ENCODE data around the gene DPEP1. TPM values are rescaled to one million over a fixed set of nuclear protein-coding genes. Genes with fewer than 3 reads are reported as not detected.

DPEP1 gene
- total RNA-seq, 2 experiments from 2014 or later: not detected

- ChIA-PET POLR2A (interaction anchor here (0.6 to 1.0 kb wide), 3 partner anchors 13 to 289 kb away, joined by 3 to 5 read pairs (median 4); no protein-coding TSS in a partner anchor), CTCF (interaction anchor here (0.7 to 2.5 kb wide), 5 partner anchors 10 to 286 kb away, joined by 3 to 12 read pairs (median 3); no protein-coding TSS in a partner anchor)
- H3K4me1 Mint-ChIP-seq: peaks cover 14% of the 10 kb centered on the region
- peak; percentile 43 for DNase-seq
- H3K4me3 Mint-ChIP-seq: peak overlapping the region; percentile 86
- peak overlapping the region; percentile 88 for H3K27ac Mint-ChIP-seq
- peaks cover 15% of the 10 kb centered on the region for H3K36me3 Mint-ChIP-seq (ENCODE audit: low read depth)
- intact Hi-C loops (cut with DNase I, micrococcal nuclease): loop anchor here in 1 of 2 experiments (2.0 kb wide), 1 partner anchor 13 kb away; the partner anchor contains the start of gene SPATA2L
- H3K9me3 Mint-ChIP-seq (ENCODE audit: low read depth): no peaks in the 10 kb centered on the region
- no peaks in the 10 kb centered on the region for H3K27me3 Mint-ChIP-seq
- ATAC-seq: peak; percentile 32
Measured at GRCh38 chr16:89687092-89687940, 73.9 kb downstream of the DPEP1 start.

Other genes with a start within 250 kb of the DPEP1 start
- 100 to 1,000 TPM; 144 to 145 TPM for gene ANKRD11, start 123.1 kb upstream of the DPEP1 start, total RNA-seq
- gene SPG7, start 105.2 kb upstream of the DPEP1 start, total RNA-seq: 10 to 100 TPM; 68.6 to 76.7 TPM
- gene RPL13, start 53.0 kb upstream of the DPEP1 start, total RNA-seq: 1,000 to 10,000 TPM; 2,518 to 3,038 TPM
- 10 to 100 TPM; 17.3 to 18.7 TPM for gene CPNE7, start 37.9 kb upstream of the DPEP1 start, total RNA-seq
- 10 to 100 TPM; 37.9 to 67.3 TPM for gene CHMP1A, start 44.1 kb downstream of the DPEP1 start, total RNA-seq
- gene SPATA33, start 44.2 kb downstream of the DPEP1 start, total RNA-seq: 10 to 100 TPM in 1 of 2 experiments, 1 to 10 TPM in 1; 6.8 to 11.6 TPM
- gene CDK10, start 73.0 kb downstream of the DPEP1 start, total RNA-seq: 10 to 100 TPM; 78.1 to 89.8 TPM
- 1 to 10 TPM; 4.9 to 6.5 TPM for gene SPATA2L, start 88.1 kb downstream of the DPEP1 start, total RNA-seq
- gene VPS9D1, start 107.3 kb downstream of the DPEP1 start, total RNA-seq: 1 to 10 TPM; 2.0 to 2.6 TPM
- 10 to 100 TPM; 21.3 to 24.8 TPM for gene ZNF276, start 107.9 kb downstream of the DPEP1 start, total RNA-seq
- gene FANCA, start 203.0 kb downstream of the DPEP1 start, total RNA-seq: 10 to 100 TPM; 91.5 to 94.4 TPM
- 1 to 10 TPM; 1.1 to 1.5 TPM for gene SPIRE2, start 214.8 kb downstream of the DPEP1 start, total RNA-seq

Data from activated CD4-positive, alpha-beta T cell treated with anti-CD3 and anti-CD28 coated beads for 36 hours (primary cell).